Cardiac septum (tissue), 1 donor: ENCODE results near the gene C11orf91. TPM values are rescaled to one million over a fixed set of nuclear protein-coding genes. Genes with fewer than 3 reads are reported as not detected.
"Not testable (repeated sequence)": the region's sequence is repeated elsewhere in the genome, so short reads cannot be mapped to it uniquely, and the experiment has no call there.

ENCODE experiments used
- DNase-seq: peaks from one replicate; pipeline ENCODE4 v3.0.0-alpha.2; 2020; ENCODE audit warnings: low spot score
- intact Hi-C: fragments of 100-400 bp; cut with DNase I; formaldehyde crosslinking; loops from one replicate; pipeline ENCODE4 v1.14.0; 2022
- total RNA-seq: library from RNA; stranded (reverse); fragmentation: NEBNext Ultra II Directional; extraction: Animal tissue kit (Norgen Biotek cat#: 25700); gene quantifications from one replicate; pipeline ENCODE4 v1.2.1, GENCODE V29; 2021
- donor health status: DM: no; HTN: no; CAD: no.

The C11orf91 gene
- total RNA-seq, 1 donor from 2014 or later, result 1.4 TPM

DNA sequence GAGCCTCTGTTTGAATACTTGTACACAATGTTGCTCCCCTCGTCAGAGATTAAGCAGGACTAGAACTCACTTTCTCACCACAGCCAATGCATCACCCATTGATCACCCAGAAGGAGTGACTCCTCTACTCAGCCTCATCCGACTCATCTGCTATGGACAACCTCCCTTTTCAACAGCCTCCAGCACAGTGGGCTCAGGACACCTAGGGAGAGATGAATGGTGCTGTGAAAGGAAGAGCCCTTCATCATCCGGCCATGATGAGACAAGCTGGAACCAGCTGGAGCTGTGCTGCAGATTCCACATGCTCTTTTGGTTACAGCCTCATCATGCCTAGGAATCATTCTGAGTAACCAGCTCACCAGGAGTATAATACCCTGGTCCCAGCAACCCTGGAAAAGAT lies 15.5 kb downstream of the C11orf91 start:
- DNase-seq, result no peak
- intact Hi-C loops, result loop anchor here (5.0 kb wide), 1 partner anchor 143 kb away; no protein-coding TSS in a partner anchor

DNA sequence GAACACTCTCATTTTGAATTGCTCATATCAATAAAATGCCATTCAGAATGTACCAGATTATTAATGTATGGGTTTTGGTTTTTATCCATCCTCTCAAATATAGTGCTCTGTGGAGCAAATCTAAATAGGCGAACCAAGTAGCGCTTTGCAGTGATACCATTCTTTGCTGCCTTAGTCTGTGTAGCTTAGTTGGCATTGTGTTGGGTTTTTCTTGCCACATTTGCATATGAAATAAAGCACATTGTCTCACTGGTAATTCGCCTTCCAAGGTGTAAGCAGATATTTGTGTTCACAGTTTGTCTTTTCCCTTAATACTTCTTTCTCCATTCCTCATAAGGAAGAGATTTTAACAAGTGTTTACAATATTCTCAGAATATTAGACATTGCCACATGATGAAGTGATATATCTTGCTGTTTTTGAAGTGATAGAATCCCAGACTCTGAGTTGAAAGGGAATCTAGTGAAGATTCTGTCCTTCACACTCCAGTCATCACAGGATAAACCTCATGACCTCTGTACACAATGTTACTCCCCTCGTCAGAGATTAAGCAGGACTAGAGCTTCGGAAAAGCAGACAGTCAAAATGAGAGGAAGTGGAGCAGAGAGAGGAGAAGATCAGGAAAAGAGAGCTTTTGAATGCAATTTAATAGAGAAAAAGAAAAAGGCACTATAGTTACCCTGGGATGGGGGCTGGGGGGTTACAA lies 16.5 kb downstream of the C11orf91 start:
- no peak for DNase-seq
- intact Hi-C loops, result no loop called here

- DNase-seq, result no peak
- intact Hi-C loops, result no loop called here
Measured at GRCh38 chr11:33682446-33682845, 18.2 kb downstream of the C11orf91 start.

DNA sequence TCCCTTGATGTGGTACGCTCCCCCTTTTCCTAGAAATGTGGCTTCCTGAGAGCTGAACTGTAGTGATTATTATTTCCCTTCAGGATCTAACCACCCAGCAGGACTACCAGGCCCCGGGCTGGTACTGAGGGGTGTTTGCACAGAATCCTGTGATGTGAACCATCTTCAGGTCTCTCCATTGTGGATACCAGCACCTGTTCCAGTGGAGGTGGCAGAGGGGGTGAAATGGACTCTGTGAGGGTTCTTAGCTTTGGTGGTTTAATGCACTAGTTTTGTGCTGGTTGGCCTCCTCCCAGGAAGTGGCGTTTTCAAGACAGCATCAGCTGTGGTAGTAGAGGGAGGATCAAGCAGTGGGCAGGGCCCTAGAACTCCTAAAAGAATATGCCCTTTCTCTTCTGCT lies 18.6 kb downstream of the C11orf91 start:
- intact Hi-C loops, result no loop called here
- DNase-seq, result no peak

DNA sequence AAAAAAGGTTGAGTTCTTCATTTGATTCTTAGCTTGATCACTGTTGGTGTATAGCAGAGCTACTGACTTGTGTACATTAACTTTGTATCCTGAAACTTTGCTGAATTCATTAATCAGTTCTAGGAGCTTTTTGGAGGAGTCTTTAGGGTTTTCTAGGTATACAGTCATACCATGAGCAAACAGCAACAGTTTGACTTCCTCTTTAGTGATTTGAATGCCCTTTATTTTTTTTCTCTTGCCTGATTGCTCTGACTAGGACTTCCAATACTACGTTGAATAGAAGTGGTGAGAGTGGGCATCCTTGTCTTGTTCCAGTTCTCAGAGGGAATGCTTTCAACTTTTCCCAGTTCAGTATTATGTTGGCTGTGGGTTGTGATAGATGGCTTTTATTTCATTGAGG lies 22.0 kb downstream of the C11orf91 start:
- intact Hi-C loops, DNase-seq: not testable (repeated sequence)

GRCh38 chr11:33674035-33674814 lies 26.4 kb downstream of the C11orf91 start:
- no peak for DNase-seq
- intact Hi-C loops, result no loop called here

DNA sequence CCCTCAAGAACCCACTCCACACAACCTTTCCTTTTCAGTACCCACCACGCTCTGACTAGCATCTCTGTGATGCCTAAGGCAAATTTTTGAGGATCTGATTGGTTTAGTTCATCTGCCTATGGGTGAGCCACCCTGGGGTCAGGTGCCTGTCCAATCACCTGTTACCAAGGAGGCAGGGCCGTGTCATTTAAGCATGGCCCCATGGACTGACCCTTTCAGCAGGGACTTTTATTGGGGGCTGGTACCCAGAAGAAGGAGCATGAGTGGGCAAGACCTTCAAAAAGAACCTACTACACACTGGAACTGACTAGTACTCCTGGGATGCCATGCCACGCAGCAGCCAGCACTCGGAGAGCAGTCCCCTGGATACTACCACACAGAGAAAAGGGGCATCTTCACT lies 28.4 kb downstream of the C11orf91 start:
- intact Hi-C loops, result no loop called here
- DNase-seq, result no peak

DNA sequence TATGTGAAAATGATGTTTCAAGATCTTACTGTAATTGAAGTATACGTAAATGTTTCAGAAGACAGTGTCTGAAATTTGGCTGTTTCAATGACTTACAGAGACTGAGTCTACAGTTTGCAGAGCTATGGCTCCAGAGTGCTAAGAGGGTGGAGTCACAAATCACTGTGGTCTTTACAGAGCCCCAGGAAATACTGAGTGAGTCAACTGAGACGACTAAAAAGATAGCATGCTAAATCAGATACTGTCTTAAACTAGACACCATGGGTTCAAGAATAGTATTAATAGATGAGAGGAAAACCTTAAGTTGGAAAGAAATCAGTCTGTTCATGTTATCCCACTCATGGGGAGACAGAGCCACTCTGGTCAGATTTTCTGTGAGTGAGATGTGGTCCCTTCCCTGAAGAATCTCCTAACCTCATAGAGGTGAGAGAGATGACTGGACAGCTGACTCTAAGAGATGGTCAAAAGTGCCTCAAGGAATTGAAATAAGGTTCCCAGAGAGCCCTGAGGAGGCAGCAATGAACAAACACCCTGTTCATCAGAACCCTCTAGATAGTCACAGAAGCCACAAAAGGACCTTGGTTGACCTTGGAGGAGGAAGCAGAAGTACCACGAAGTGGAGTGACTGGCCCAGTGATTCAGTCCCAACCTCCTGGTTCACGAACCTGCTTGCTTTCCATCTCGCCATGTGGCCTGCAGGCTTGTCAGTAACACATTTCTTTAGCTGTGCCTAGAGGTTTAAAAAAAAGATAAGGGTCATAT lies 30.2 kb downstream of the C11orf91 start:
- intact Hi-C loops, result no loop called here
- DNase-seq, result no peak

DNA sequence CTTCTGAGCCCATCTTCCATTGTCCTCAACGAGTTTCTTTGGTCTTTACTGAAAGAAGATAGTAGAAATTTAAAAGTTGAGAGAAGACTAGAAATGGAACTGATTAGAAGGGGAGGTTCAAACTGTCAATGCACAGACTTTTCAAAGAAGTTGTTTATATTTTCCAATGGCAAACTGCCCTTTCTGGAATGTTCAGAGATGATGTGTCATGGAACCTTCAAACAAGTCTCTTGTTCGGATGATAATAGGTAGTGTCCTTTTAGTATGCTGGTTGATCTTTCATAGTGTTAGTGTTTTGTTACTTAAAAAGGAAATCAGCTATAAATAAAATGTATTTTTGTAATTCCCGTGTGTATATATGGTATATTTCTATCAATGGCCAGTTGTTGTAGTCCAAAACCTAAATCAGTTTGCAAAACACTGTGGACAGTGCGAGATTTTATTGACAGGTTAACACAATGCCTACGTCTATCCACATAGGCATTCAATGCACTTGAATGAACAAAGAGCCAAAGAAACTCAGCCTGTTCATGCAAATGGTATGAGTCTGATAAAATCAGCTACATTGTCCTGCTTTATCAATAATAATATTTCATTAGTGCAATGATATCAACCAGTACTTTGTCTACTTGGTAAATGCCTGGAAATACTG lies 30.9 kb downstream of the C11orf91 start:
- DNase-seq, result no peak
- intact Hi-C loops, result no loop called here

DNA sequence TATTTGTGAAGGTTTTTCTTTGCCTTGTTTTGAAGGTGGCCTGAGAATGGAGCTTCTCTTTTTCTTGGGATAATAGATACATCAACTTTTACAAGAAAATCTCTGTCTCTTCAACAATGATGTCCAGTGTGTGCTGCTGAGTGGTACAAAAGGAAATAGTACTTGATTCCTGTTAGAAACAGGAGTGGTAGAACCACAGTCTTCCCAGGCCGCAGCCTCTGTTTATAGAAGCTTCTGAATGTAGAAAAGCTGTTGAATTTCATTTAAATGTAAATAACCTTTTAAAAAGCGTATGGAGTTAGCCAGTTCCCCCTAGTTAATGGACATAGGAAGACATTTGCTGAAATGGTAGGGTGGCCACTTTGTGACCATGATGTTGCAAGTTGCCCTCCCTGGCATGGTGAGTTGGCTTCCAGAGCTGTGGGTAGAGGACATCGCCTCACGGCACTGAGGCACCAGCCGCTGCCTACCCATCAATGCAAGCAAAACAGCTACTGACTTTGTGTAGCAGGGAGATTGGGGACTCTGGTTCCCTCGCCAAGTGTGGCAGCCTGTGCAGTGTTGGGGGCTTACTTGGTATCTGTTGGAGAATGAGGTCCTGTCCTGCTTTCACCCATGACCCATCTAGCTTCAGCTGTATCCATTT lies 31.6 kb downstream of the C11orf91 start:
- no peak for DNase-seq
- intact Hi-C loops, result no loop called here

DNA sequence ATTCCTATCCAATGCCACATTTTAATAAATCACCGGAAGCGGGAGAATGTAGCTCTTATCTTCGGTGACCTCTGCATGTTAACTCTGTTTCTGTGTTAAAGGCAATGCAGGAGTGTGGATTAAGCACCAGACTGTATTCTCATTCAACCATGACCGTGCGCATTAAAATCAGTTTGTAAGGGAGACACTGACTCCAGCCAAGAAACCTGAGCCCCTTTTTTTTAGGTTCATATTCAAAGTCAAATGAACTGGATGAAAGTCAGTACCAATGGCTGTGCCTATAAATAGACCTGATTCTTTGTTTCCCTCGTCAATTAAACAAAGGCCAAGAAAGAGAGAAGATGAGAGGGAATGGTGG lies 32.2 kb downstream of the C11orf91 start:
- no peak for DNase-seq
- intact Hi-C loops, result no loop called here

DNA sequence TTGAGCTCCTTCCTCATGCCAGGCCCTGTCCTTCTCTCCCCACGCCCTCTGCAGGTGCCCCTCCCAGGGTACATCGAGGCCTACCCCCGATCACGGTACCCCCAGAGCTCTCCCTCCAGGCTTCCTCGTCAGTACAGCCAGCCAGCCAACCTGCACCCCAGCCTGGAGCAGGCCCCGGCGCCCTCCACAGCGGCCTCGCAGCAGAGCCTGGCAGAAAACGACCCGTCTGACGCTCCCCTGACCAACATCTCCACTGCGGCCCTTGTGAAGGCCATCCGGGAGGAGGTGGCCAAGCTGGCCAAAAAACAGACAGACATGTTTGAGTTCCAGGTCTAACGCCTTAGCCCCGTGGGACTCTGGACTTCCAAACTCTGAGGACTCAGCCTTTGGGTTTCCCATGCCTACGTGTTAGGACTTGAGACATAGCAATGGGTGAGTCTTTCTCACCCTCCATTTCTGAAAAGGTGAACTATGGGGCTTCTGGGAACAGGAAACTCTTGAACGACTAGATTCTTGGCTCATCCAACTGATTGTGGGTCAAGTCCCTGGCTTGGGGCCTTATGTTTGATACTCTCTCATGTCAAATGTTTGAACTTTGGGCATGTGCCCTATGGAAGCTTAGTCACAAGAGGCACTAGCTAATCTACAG lies 32.7 kb downstream of the C11orf91 start:
- DNase-seq, result no peak
- intact Hi-C loops, result no loop called here

GRCh38 chr11:33665350-33666106 lies 35.1 kb downstream of the C11orf91 start:
- intact Hi-C loops, result no loop called here
- DNase-seq, result no peak

GRCh38 chr11:33664827-33665226 lies 35.8 kb downstream of the C11orf91 start:
- intact Hi-C loops, result no loop called here
- DNase-seq, result no peak

DNA sequence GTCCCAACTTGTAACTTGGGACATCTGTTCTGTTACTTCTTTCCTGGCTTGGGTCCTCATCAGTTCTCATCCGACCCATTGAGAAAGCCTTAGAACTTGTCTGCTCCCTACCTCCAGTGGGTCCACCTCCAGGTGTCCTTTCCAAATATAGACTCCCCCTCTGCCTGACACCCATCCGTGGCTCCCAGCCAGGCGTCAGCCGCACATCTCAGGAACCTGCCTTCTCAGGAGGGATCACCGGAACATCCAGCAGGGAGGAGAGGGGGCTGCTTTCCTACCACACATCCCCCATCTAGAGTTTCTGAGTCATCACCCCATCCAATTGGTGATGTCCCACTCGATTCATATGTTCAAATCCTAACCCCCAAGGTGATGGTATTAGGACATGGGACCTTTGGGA lies 36.5 kb downstream of the C11orf91 start:
- DNase-seq, result no peak

DNA sequence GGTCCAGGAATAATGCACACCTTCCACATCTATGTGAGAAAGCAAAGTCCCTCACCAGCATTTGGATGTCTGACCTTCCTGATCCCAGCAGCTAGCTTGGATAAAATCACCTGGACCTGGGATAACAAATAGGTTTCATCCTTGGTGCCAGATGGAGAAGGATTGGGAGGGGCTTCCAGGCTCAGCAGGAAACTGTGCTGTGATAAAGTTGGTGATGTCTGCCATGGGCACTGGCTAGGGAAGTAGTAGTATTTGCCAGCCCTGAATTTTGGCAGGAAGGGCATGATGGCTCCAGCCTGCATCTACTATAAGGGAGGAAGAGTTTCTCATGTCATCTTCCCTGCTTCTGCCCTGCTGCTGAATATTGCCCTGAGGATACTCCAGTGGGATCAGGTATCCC lies 37.5 kb downstream of the C11orf91 start:
- no peak for DNase-seq
- intact Hi-C loops, result no loop called here

More for the DNA sequence above, 36.5 kb downstream of the C11orf91 start:
- intact Hi-C loops, result no loop called here

GRCh38 chr11:33661526-33661925 lies 39.1 kb downstream of the C11orf91 start:
- intact Hi-C loops, DNase-seq: not testable (repeated sequence)

DNA sequence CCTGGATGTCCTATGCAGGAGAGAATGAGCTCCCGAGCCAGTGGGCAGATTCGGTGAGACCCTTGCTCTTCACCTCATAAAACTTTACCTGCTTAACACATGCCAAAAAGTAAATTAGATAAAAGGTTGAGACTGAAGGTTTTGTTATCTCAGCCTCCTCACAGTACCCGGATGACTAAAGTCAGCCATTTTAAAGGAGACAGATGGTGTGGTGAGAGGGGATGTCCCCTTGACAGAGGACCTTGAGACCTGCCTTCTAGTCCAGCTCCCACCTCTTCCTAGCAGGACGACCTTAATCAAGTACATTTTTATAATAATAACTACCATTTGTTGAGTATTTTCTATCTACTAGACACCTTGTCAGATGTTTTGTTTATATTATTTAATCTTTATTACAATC lies 39.7 kb downstream of the C11orf91 start:
- DNase-seq, result no peak
- intact Hi-C loops, result no loop called here
